ENCODE data around the gene ADD3. TPM values are rescaled to one million over a fixed set of nuclear protein-coding genes. Genes with fewer than 3 reads are reported as not detected.
"Not testable (repeated sequence)": the region's sequence is repeated elsewhere in the genome, so short reads cannot be mapped to it uniquely, and the experiment has no call there.

Gene ADD3
- total RNA-seq, 2 donors from 2014 or later, result 127 to 131 TPM

DNA sequence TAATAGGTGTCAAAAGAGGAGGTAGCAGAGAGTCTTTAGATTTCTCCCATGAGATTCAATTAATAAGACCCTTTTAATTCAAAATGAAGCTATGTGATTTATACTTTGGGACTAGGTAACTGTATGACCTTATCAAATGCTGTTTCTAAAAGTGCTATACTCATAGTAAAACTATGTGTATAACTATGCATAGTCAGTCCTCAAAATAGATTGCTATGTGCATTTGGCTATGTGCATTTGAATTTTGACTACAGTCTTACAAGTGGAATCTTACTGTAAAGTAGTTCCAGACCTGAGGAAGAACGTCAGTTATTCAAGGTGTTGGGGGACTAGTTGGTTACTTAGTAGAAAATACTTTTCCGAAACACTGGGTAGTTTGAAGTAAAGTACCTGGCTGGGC, 36.9 kb downstream of the ADD3 start:
- TF ChIP-seq, protein P1, sequence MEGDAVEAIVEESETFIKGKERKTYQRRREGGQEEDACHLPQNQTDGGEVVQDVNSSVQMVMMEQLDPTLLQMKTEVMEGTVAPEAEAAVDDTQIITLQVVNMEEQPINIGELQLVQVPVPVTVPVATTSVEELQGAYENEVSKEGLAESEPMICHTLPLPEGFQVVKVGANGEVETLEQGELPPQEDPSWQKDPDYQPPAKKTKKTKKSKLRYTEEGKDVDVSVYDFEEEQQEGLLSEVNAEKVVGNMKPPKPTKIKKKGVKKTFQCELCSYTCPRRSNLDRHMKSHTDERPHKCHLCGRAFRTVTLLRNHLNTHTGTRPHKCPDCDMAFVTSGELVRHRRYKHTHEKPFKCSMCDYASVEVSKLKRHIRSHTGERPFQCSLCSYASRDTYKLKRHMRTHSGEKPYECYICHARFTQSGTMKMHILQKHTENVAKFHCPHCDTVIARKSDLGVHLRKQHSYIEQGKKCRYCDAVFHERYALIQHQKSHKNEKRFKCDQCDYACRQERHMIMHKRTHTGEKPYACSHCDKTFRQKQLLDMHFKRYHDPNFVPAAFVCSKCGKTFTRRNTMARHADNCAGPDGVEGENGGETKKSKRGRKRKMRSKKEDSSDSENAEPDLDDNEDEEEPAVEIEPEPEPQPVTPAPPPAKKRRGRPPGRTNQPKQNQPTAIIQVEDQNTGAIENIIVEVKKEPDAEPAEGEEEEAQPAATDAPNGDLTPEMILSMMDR (IDR thresholded peaks at IDR 0.05), result no peak
- intact Hi-C loops (cut with DNase I), result no loop called here
- no peak for DNase-seq
- H3K36me3 ChIP-seq, result no peaks in the 10 kb centered on the region
- H3K4me3 ChIP-seq, result no peak overlapping the region
- no peaks in the 10 kb centered on the region for H3K4me1 ChIP-seq
- H3K27me3 ChIP-seq, result no peaks in the 10 kb centered on the region
- no peaks in the 10 kb centered on the region for H3K9me3 ChIP-seq
- H3K9ac ChIP-seq (ENCODE audit: low read depth in 2 of 2, low read length in 2 of 2), result no peak overlapping the region
- no peak overlapping the region for H3K27ac ChIP-seq

DNA sequence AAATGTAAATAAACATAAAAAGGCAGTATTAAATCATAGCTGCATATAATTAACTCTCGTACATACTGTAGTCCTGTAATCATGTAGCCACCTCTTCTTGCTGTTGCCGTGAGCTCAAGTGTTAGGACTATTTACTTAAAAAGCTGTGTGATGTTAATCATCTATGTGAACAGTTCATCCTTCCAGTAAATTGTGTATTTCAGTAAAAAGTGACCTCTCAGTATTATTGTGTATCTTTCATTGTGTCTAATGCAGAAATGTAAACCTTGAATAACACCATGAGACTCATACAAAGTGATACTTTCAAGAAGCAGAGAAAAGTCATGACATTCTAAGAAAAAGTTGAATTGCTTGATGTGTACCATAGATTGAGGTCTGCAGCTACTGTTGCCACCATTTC, 38.0 kb downstream of the ADD3 start:
- no peaks in the 10 kb centered on the region for H3K27me3 ChIP-seq
- no peak overlapping the region for H3K4me3 ChIP-seq
- intact Hi-C loops (cut with DNase I), result no loop called here
- H3K27ac ChIP-seq, result no peak overlapping the region
- TF ChIP-seq, protein P1 (IDR thresholded peaks at IDR 0.05), result no peak
- H3K36me3 ChIP-seq, result no peaks in the 10 kb centered on the region
- no peak overlapping the region for H3K9ac ChIP-seq (ENCODE audit: low read depth in 2 of 2, low read length in 2 of 2)
- H3K9me3 ChIP-seq, result no peaks in the 10 kb centered on the region
- DNase-seq, result no peak
- H3K4me1 ChIP-seq, result no peaks in the 10 kb centered on the region

DNA sequence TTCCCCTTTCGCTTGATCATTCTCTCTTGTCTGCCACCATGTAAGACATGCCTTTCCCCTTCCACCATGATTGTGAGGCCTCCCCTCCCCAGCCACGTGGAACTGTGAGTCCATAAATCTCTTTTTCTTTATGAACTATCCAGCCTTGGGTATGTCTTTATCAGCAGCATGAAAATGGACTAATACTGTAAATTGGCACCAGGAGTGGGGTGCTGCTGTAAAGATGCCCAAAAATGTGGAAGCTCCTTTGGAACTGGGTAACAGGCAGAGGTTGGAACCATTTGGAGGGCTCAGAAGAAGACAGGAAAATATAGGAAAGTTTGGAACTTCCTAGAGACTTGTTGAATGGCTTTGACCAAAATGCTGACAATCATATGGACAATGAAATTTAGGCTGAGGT, 40.4 kb downstream of the ADD3 start:
- H3K9ac ChIP-seq (ENCODE audit: low read depth in 2 of 2, low read length in 2 of 2); intact Hi-C loops (cut with DNase I); H3K36me3 ChIP-seq; H3K9me3 ChIP-seq; H3K27ac ChIP-seq; DNase-seq; H3K4me3 ChIP-seq; H3K27me3 ChIP-seq; H3K4me1 ChIP-seq: not testable (repeated sequence)

DNA sequence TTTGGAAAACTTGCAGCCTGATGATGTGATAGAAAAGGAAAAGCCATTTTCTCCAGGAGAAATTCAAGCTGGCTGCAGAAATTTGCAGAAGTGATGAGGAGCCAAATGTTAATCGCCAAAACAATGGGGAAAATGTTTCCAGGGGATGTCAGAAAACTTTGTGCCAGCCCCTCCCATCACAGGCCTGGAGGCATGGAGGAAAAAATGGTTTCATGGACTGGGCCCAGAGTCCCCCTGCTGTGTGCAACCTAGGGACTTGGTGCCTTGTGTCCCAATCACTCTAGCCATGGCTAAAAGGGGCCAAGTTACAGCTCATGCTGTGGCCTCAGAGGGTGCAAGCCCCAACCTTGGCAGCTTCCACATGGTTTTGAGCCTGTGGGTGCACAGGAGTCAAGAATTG, 41.0 kb downstream of the ADD3 start:
- no peak for DNase-seq
- no peaks in the 10 kb centered on the region for H3K36me3 ChIP-seq
- no peak overlapping the region for H3K4me3 ChIP-seq
- H3K4me1 ChIP-seq, result no peaks in the 10 kb centered on the region
- intact Hi-C loops (cut with DNase I), result no loop called here
- TF ChIP-seq, protein P1 (IDR thresholded peaks at IDR 0.05), result no peak
- no peaks in the 10 kb centered on the region for H3K9me3 ChIP-seq
- H3K27ac ChIP-seq, result no peak overlapping the region
- H3K27me3 ChIP-seq, result no peaks in the 10 kb centered on the region
- H3K9ac ChIP-seq (ENCODE audit: low read depth in 2 of 2, low read length in 2 of 2), result no peak overlapping the region

DNA sequence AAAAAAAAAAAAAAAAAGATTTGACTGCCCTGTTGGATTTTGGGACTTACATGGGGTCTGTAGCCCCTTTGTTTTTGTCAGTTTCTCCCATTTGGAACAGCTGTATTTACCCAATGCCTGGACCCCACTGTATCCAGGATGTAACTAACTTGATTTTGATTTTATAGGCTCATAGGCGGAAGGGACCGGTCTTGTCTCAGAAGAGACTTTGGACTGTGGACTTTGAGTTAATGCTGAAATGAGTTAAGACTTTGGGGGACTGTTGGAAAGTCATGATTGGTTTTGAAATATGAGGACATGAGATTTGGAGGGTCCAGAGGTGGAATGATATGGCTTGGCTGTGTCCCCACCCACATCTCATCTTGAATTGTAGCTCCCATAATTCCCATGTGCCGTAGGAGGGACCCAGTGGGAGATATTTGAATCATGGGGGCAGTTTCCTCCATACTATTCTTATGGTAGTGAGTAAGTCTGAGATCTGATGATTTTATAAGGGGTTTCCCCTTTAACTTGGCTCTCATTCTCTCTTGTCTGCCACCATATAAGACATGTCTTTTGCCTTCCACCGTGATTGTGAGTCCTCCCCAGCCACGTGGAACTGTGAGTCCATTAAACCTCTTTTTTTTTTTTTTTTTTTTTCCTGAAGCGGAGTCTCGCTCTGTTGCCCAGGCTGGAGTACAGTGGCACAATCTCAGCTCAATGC, 42.3 kb downstream of the ADD3 start:
- H3K27me3 ChIP-seq; H3K27ac ChIP-seq; H3K9me3 ChIP-seq; DNase-seq; H3K4me1 ChIP-seq; H3K36me3 ChIP-seq; H3K4me3 ChIP-seq; intact Hi-C loops (cut with DNase I); H3K9ac ChIP-seq (ENCODE audit: low read depth in 2 of 2, low read length in 2 of 2): not testable (repeated sequence)

DNA sequence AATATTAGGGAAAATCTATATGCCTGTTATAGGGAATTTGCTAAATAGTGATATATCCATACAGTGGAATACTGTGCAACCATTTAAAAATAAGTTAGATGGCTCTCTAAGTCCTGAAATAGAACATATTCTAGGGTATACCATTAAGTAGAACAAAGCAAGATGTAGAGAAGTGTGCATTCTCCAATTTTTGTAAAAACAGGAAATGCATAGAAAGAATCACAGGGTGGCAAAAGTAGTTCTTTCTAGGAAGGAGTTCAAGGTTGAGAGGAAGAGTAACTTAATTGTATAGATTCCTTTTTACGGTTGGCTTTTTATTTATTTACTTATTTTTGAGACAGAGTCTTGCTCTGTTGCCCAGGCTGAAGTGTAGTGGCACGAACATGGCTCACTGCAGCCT, 43.7 kb downstream of the ADD3 start:
- Histone ChIP-seq H3K27me3 (no peaks in the 10 kb centered on the region), H3K36me3 (no peaks in the 10 kb centered on the region), H3K4me1 (peaks cover 2% of the 10 kb centered on the region), H3K4me3 (no peak overlapping the region), H3K9ac (ENCODE audit: low read depth in 2 of 2, low read length in 2 of 2) (no peak overlapping the region), H3K27ac (no peak overlapping the region), H3K9me3 (no peaks in the 10 kb centered on the region)
- intact Hi-C loops (cut with DNase I), result no loop called here
- TF ChIP-seq, protein P1 (IDR thresholded peaks at IDR 0.05), result no peak
- no peak for DNase-seq

Measured in colonic mucosa (tissue), 4 donors.